NOMO-1 treated with DMSO at 0.1 percent for 48 hours (cell line): Measurements from ENCODE around the gene SCN8A.

ENCODE experiments used
- DNase-seq: peaks from one replicate; lab custom pipeline; 2025; ENCODE audit not compliant: unreplicated experiment; lab: John Stamatoyannopoulos, UW

Gene SCN8A

DNA sequence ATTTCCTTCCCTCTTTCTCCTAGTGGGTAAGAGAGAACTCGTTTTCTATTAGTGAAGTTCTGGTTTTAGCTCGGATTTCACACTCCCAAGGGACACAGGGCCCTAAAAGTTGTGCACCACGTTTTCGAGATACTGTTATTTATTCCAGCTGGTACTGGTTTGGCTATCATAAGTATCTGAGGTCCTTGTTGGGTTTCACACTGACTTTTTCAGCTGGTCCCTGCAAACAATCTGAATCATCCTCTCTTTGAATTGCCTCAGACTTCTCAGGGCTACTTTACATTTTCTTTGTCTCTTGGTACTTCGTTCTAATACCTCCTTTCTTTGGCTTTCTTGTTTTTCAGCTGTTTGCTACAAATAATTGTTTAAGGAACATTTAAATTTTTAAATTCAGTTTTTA lies 75.7 kb downstream of the SCN8A start:
- no peak for DNase-seq

DNA sequence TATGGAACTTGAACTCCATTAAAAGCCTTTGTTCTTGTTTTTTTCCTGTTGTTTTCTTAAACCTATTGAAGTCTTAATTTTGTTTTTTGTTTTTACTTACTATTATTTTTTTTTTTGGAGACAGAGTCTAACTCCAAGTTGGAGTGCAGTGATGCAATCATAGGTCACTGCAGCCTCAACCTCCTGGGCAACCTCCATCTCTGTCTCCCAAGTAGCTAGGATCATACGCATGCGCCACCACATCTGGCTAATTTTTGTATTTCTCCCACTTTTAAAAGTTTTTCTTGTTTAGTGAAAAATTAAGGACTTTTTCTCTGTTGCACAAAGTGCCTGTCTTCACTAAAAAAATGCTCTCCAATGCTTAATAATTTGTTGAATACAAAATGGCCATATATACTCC lies 76.2 kb downstream of the SCN8A start:
- DNase-seq, result no peak

DNA sequence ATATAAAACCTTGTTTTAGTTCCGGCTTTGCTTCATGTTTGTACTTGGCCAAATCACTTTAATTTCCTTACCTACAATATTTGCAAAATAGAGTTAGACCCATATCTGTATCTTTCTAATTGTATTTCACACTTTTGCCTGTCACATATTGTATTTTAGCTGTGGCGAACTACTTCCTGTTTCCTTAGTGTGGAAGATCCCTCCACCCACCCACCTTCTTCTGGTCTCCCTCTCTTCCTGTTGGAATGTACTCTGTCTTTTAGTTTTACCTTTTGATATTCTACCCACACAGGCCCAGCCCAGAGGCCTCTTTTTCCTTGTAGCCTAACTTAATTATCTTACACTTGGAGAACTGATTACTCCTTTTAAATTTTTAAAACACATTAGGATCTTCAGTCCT lies 78.2 kb downstream of the SCN8A start:
- peak; percentile 4 for DNase-seq

DNA sequence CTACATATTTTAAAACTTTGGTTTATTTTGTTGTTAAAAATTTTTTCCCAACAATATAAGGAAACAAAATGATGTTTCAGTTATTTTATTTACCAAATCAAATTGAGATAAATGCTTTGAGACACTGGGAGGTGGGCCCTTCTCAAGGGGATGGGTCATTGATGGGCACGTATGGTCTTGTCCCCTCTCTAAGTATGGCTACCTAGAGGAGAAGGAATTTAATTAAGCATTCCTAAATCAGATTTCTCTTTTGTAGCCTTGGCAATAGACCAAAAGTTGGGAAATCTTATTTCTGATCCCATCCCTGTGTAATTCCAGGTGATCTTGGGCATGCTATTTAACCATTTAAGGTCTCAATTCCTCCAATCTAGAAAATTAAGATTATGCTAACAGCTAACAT lies 79.0 kb downstream of the SCN8A start:
- no peak for DNase-seq

DNA sequence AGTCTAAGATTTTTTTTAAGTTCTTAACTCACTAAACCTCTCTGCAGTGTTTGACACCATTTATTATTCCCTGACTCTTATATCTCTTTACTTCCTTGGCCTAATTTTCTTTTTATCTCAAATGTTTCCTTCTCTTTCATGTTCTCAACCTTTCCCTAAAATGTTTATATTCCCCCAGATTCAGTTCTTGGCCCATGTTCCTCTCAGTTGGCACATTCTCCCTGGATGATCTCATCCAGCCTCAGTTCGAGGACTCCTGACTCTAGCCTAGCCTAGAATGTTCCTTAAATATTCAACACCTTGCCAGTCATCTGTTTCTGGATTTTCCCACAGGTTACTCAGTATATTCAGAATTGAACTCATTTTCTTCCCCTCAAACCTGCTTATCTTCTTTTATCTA lies 81.3 kb downstream of the SCN8A start:
- DNase-seq, result no peak

DNA sequence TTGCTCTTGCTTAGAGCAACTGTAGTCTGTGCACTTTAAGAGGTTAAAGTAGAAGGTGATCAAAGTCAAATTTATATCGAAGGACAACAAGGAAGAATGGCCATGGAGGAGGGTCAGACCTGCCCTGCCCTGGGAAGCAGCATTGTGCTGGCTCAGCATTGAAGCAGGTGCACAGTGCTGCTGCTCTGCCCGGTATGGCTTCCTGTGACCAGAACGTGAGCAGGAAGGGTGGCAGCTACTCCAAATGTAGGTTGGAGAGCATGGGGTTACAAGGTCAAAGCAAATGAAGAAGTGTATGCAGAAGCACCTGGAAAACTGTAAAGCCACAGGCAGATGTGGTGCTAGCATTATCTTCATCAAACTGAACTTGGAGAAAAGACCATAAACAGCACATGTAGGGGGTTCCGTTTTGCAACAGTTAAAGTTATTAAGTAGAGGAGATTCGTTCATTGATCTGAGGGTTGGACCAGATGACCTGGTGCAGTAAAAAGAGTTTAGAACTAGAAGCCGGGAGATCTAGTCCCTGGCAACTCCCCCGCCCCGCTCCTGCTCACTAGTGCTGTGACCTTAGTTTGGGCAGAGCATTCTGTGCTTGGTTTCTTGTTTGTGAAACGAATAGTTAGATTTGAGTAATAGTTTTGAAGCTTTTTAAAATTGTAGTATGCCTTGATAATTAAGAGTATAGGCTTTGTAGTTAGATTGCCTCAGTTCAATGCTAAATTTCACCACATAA lies 84.2 kb downstream of the SCN8A start:
- DNase-seq, result no peak

DNA sequence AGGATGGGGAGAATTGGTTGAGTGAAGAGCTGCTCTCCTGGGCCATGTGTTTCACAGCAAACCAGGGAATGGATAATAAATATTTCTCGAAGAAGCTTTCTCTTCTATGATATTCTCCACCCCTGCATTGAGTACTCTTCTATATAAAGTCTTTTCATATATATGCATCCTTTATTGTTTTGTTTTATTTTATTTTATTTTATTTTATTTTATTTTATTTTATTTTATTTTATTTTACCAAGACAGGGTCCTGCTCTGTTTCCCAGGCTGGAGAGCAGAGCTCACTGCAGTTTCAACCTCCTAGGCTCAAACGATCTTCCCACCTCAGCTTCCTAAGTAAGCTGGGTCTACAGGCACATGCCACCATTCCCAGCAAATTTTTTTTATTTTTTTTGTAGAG lies 85.8 kb downstream of the SCN8A start:
- no peak for DNase-seq

DNA sequence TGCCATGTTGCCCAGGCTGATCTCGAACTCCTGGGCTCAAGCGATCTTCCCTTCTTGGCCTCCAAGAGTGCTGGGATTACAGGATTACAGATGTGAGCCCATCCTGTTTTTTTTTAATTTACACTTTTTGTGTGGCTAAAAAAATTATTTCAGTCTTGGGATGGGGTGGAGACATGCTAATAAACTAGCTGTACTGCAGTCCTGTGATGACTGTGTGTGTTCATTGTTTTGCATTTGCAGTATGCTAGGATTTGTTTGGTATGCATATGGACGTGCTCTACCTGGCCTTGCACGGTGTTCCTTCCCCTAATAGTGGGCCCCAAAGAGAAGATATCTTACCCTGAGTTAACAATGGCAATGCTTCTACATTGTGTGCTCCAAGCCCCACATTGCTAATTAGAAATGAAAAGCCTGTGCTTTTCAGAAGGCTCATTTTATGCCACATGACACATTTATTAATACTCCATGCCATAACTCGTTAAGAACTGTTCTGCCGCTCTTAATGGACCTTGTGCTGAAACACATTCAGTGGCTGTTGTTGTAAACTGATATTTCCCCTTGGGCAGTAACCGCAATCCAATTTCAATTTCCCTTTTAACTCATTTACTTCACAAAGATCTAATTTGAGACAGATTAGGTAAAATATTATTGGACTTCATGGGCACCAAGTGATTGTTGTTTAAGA lies 86.4 kb downstream of the SCN8A start:
- peak; percentile 53 for DNase-seq

DNA sequence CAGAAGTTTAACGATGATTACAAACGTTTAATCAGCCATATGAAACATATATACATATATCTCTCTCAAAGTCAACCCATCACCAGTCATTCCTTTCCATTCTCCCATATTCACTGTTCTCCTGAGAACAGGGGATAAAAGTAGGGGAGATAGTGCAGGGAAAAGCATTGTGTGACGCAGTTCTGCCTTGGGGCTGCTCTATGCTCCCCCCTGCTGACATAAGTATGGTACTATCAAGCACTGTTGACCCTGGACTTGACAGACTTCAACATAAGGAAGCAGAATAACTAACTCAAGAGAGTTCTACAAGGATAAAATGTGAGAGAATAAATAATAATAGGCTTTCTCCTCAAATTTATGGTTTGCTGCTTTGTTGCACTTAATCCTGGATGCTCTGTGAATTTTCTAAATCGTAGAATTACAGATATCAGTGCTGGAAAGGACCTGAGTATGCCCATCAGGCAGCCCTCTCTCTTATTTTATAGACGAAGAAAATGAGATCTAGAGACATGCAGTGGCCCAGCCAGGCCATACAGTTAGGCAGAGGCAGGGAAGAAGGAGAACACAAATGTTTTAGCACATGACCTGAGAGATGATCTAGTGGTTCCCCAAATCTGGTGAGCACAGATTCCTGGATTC lies 87.2 kb downstream of the SCN8A start:
- peak; percentile 70 for DNase-seq

DNA sequence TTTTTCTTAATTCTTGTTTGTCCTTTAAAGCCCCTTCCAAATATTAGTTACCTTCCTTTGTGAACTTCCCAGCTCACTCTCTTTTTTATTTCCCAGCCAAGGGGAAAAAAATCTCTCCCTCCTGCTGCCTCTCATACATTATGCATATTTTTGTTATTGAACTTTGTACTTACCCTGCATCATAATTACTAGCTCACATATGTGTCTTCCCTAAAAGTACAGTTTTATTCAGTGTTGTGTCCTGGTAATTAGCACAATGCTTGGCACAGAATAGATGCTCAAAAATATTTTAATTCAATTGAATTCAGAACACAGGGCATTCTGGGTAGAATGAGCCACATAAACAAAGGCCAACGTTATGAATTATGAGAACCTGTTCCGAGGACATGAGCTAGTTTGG lies 91.9 kb downstream of the SCN8A start:
- no peak for DNase-seq

DNA sequence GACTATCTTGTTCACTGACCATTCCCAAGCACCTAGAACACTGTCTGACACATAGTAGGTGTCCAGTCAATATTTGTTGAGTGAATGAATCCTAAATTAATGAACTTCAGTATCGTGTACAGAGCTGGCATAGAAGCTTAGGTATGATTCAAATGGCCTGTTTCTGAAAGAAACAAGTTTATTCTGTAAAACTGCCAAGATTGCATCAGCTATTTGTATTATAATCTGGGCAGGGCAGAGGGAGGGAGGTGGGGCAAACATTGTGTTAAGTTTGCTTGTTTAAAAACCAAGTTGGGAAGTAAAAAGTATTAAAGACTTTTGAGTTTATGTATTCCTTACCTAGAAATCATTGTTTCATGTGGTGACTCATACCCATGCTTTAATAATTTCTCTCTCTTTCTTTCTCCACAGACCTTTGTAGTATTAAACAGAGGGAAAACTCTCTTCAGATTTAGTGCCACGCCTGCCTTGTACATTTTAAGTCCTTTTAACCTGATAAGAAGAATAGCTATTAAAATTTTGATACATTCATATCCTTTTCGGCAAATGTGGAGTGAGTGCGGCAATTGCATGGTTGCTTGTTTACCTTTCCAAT lies 92.8 kb downstream of the SCN8A start:
- DNase-seq, result no peak

DNA sequence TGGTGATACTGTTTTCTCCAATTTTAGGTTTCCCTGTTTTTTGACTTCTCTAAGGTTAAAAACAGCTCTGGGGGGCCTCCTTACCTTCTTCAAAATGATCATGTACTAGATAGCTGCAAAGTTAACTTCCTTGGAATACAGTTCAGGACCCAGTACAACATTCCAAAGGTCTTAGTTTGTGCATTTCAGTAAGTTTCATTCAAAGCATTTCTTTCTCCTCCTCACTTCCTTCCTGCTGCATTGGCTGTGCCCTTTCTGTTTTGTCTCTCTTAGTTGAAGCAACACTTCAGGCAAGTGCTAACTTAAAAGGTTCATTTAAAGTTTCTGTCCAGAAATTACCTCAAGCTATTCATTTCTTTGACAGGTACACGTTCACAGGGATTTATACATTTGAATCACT lies 95.7 kb downstream of the SCN8A start:
- DNase-seq, result no peak

DNA sequence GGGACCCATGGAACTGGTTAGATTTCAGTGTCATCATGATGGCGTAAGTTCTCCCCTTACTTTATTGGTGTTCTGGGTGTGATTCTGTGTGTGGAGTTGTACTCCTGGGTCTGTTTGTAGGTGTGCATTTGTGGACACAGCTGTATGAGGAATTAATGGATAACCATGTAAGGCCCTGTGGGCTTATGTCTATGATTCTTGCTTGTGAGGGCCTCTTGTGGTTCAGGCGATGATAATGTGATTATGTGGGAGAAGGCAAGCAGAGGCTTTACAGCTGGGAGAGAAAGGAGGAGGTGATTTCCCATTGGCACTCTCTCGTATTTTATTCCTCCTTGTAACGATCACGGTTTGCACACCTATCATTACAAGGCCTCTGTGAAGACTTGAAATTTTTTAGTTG lies 96.1 kb downstream of the SCN8A start:
- DNase-seq, result no peak

DNA sequence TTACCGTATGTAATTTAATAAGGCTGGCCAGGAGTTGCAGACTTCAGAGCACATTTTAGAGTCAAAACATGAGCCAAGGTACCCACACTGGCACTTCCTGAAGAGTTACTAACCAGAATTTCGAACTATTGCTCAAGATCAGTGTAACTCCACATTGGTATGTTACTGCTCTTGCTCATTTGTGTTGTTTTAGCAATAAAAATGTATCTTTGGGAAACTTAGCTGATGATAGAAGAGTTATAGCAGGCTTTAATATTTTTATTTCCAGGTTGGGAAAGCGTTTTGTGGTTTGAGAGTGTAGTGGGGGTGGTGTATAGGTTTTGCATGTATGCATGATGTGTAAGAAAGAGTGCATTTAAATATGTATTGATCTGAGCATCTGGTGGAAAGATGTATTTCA lies 96.6 kb downstream of the SCN8A start:
- DNase-seq, result peak; percentile 52

DNA sequence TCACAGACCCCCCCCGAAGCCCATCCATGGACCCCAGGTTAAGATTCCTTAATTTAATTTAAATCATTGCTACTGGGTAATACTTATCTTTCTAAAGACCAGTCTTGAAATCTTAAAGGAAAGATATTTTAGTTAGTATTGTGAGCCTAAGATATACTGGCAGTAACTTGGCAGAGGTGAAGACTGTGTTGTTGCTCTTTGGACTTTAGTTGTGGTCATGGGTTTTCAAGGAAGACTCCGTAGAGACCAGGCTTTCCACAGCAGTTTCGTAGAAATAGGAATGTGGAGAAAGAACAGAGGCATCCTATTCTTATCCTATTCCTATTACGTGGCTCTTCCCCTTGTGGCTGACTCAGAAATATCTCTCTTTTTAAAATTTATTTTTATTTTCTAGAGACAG lies 99.0 kb downstream of the SCN8A start:
- no peak for DNase-seq

DNA sequence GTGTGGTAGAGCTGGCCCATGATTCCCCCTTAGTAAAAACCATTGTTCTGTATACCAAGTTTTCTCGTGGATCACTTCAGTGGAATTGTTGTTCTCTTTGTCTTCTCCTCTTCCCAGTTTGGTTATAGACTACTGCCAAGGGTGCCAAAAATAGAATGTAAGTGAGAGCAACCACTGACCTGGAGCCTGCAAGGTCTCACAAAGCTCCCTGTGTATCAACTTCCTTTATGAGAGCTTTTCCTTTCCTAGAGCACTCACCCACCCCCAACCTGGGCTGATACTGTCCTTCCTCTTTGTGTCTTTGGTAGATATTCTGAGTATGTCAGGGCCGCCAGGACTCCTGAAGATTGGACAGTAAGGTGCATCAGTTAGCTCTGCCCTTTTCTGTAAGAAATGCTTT lies 101.0 kb downstream of the SCN8A start:
- DNase-seq, result peak; percentile 53

DNA sequence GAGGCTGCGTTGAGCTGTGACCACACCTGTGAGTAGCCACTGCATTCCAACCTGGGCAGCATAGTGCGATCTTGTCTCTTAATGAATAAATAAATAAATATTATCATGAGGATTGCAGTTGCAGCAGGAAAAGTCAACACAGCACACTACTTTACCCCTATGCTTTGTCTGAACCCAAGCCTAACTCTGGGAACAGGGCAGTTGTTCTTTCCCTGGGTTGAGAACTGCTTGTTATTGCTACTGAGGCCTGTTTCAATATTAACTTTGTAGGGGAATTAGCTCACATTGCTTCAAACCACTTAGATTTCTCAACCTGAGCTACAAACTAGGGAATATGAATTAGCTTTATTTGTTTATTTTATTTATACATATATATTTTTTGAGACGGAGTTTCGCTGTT lies 102.5 kb downstream of the SCN8A start:
- DNase-seq, result no peak

DNA sequence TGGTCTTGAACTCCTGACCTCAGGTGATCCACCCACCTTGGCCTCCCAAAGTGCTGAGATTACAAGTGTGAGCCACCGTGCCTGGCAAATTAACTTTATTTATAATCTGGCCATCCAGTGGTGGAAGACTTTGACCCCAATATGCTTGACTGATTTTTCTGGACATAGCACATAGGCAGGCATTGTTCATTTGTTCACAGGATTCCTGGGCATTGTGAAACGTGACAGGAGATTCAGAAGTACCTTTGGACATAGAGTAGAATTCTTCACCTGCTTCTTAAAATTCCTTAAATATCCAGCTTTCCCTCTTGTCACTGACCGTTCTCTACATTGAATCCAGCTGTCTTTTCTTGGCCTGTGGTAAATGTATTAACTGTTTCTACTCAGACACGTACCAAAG lies 103.1 kb downstream of the SCN8A start:
- DNase-seq, result no peak

DNA sequence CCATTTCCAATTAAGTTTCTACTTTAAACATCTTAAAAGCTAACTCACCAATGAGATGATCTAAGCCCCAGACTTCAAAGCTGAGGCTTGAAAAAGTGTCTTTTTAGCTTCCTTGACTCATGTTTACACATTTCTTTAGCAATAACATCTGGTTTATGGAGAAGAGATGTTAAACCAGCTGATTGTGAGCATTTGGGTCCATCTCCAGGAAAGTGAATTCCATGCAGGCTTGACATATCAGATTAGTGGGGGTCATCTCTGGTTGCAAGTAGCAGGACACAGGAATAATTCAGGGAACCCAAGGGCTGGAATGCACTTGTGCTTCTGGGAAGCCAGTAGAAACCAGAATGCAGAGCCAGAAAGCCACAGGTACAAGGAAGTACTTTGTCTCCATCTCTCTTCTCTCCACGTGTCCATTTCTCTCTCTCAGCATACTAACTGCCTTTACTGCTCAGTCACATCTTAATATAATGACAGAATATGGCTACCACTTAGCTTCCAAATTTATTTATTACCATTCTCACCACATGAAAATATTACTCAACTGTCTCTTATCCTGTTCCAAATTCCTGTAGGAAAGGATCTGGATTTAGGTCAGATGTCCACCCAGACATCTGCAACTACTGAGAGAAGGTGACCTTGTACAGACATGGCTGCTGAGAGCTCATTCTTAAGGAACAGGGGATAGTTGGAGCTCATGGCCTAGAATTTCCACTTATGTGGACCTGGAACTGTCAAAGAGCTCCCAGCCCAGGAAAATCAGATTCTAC lies 104.4 kb downstream of the SCN8A start:
- no peak for DNase-seq

DNA sequence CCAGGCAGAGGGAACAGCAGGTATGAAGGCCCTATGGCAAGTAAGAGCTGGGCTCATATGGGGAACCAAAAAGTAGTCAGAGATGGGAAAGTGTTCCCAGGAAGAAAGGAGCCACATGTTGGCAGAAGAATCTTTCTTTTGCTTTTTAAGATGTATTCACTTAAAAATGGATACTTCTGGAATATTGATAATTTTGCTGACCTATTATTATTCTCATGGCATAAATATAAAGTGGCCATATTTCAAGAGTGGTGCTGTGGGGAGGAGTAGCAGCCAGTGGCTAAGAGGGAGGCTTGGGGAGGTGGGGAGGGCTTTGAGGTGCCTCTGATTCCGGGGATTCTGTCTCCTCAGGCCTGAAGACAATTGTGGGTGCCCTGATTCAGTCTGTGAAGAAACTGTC lies 108.2 kb downstream of the SCN8A start:
- no peak for DNase-seq

DNA sequence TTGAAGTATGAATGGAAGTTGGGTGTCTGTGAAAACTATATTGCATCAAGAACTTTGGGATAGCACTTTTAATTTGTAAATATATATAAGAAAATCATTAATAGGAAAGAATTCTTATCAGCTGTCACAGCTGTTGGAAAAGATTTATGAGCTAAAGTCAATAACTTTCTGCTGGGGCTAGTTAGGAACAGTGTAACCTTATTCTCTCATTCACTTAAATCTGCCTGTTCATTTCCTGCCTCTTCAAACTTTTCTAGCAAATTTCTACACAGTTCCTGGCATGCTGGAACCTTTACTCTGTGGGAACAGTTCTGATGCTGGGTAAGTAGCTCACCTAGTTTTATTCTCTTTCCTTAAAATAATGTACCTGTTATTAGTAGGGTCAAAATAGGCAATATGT lies 109.9 kb downstream of the SCN8A start:
- no peak for DNase-seq
